ENCODE data around the gene PRR23C. TPM values are rescaled to one million over a fixed set of nuclear protein-coding genes. Genes with fewer than 3 reads are reported as not detected.

The PRR23C gene
- total RNA-seq, 2 donors from 2014 or later, result not detected

DNA sequence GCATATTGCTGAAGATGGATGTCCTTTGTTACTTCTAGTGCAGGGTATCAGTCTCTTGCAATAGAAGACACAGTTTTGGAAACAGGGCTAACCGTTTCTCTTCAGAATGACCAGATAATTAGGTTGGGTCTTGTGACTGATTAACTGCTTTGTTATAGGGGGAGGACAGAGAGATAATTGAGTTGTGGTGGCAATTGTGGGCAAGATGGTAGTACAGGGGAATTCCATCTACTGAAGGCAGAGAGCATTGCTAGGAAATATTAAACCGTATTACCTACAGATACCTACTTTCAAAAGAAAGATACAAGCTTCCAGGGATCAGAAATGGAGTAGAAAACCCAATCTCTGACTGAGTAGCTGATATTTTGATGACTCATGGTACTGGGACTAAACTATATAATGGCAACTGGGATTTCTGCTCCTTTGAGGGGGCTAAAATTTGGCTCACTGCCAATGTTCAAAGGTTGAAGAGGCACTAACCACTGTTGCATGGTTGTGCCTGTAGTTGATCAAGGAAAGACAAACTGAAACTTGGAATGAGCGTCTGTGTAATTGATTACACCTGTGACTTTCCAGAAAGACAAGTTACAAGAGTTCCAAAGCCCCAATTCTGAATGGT is 28.2 kb downstream of the PRR23C start:
- TF ChIP-seq, protein P1, sequence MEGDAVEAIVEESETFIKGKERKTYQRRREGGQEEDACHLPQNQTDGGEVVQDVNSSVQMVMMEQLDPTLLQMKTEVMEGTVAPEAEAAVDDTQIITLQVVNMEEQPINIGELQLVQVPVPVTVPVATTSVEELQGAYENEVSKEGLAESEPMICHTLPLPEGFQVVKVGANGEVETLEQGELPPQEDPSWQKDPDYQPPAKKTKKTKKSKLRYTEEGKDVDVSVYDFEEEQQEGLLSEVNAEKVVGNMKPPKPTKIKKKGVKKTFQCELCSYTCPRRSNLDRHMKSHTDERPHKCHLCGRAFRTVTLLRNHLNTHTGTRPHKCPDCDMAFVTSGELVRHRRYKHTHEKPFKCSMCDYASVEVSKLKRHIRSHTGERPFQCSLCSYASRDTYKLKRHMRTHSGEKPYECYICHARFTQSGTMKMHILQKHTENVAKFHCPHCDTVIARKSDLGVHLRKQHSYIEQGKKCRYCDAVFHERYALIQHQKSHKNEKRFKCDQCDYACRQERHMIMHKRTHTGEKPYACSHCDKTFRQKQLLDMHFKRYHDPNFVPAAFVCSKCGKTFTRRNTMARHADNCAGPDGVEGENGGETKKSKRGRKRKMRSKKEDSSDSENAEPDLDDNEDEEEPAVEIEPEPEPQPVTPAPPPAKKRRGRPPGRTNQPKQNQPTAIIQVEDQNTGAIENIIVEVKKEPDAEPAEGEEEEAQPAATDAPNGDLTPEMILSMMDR (IDR thresholded peaks at IDR 0.05), result no peak
- intact Hi-C loops (cut with DNase I), result no loop called here
- Histone ChIP-seq H3K27ac (no peak overlapping the region), H3K36me3 (no peaks in the 10 kb centered on the region), H3K4me1 (no peaks in the 10 kb centered on the region), H3K9me3 (no peaks in the 10 kb centered on the region), H3K27me3 (no peaks in the 10 kb centered on the region), H3K4me3 (no peak overlapping the region), H3K9ac (ENCODE audit: low read depth in 2 of 2, low read length in 2 of 2) (no peak overlapping the region)
- DNase-seq, result no peak

- TF ChIP-seq, protein P1 (IDR thresholded peaks at IDR 0.05), result no peak
- no peak for DNase-seq
- no peak within 1 kb of the TSS for H3K27ac ChIP-seq
- H3K36me3 ChIP-seq, result no peaks in the 10 kb centered on the region
- no peak within 1 kb of the TSS for H3K9ac ChIP-seq (ENCODE audit: low read depth in 2 of 2, low read length in 2 of 2)
- intact Hi-C loops (cut with DNase I), result no loop called here
- no peaks in the 10 kb centered on the region for H3K4me1 ChIP-seq
- no peak within 1 kb of the TSS for H3K4me3 ChIP-seq
- H3K9me3 ChIP-seq, result no peaks in the 10 kb centered on the region
- H3K27me3 ChIP-seq, result no peaks in the 10 kb centered on the region
Observed at GRCh38 chr3:139006051-139006716, 38.5 kb downstream of the PRR23C start, which contains the start of gene PRR23A. Gene PRR23A (minus strand): TSS chr3:139006268. CDS start chr3:139006268, 0 bp downstream.

GRCh38 chr3:139005356-139005993 is 39.2 kb downstream of the PRR23C start:
- TF ChIP-seq, protein P1 (IDR thresholded peaks at IDR 0.05), result no peak
- no peaks in the 10 kb centered on the region for H3K36me3 ChIP-seq
- H3K27ac ChIP-seq, result no peak overlapping the region
- H3K4me3 ChIP-seq, result no peak overlapping the region
- no peak for DNase-seq
- intact Hi-C loops (cut with DNase I), result no loop called here
- H3K27me3 ChIP-seq, result no peaks in the 10 kb centered on the region
- H3K4me1 ChIP-seq, result no peaks in the 10 kb centered on the region
- no peaks in the 10 kb centered on the region for H3K9me3 ChIP-seq
- no peak overlapping the region for H3K9ac ChIP-seq (ENCODE audit: low read depth in 2 of 2, low read length in 2 of 2)

DNA sequence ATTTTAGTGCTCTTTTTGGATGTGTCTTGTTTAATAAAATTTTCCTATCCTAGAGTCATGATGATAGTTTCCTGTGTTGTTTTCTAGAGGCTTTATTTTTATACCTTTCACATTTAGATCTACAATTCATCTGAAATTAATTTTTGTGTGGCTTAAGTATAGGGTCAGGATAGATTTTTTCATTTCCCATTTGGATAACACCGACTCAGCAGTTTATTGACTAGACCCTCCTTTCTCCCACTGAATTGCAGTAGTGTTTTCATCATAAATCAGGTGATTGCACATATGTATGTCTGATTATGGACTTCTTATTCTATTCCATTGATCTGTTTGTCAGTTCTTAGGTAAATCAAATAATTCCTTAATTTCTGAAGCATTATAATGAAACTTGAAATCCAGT is 49.0 kb downstream of the PRR23C start:
- TF ChIP-seq, protein P1 (IDR thresholded peaks at IDR 0.05), result no peak
- DNase-seq, result no peak
- no peak overlapping the region for H3K9ac ChIP-seq (ENCODE audit: low read depth in 2 of 2, low read length in 2 of 2)
- no peaks in the 10 kb centered on the region for H3K9me3 ChIP-seq
- H3K27me3 ChIP-seq, result no peaks in the 10 kb centered on the region
- intact Hi-C loops (cut with DNase I), result no loop called here
- H3K36me3 ChIP-seq, result no peaks in the 10 kb centered on the region
- no peaks in the 10 kb centered on the region for H3K4me1 ChIP-seq
- no peak overlapping the region for H3K4me3 ChIP-seq
- no peak overlapping the region for H3K27ac ChIP-seq

Other genes with a start within 250 kb of the PRR23C start
- 10 to 100 TPM; 43.4 to 51.5 TPM for gene PIK3CB, start 210.0 kb downstream of the PRR23C start, total RNA-seq
- gene FOXL2, start 97.8 kb downstream of the PRR23C start, total RNA-seq, result under 1 TPM in 1 of 2 donors, not detected in 1; 0.07 TPM
- not detected for gene FOXL2NB, start 97.7 kb downstream of the PRR23C start, total RNA-seq
- gene PRR23A, start 38.6 kb downstream of the PRR23C start, total RNA-seq, result not detected
- gene PRR23B, start 24.0 kb downstream of the PRR23C start, total RNA-seq, result not detected